Measurements from ENCODE around the gene PCAT6.

PCAT6 gene

DNA sequence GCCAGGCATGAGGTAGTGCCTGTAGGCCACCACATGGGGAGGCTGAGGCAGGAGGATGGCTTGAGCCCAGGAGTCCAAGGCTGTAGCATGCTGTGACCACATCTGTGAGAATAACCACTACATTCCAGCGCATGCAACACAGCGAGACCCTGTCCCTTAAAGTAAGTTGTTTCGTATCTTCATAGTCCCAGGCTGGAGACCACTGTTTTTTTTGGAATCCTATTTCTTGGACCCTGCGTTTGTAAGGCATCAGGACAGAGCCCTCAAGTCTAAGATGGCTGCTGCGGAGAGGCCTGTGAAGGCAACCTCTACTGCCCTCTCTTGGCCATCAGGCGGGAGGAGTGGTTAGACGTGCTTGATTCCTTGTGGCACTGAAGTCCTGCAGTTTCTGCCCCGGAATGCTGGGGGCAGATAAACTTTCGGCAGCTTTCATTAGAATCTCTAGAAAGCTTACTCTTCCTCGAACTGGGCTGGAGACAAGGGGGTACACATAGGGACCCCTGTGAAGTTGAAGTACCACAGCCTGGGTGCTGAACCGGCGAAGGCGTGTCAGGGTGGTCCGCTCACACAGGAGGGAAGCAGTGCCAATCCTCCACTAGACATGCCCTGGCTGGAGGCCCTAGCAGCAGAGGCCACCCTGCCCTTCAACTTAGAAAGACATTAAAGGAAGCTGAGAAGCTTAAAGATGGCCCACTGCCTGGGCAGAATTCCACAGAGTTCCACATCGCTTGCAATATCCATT lies 41.6 kb downstream of the PCAT6 start:
- DNase-seq, result peak in 1 of 2 donors; percentile 66

DNA sequence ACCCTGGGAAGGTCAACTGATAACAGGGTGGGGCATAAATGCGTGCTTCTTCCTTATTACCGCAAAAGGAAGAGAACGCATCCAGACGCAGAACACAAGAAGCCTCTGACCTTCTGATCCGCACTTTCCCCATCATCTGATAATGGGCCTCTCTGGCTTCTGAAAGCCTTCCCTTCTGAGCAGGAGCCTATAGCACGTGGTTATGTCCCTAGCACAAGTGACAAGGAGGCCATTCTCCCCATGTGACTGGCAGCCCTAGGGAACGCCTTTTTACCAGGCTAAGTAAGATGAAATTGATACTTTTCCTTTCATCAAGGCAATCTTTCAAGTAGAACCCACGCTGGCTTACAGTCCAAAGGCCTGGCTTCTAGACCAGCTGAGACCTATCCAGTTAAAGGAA lies 44.0 kb downstream of the PCAT6 start:
- no peak for DNase-seq

GRCh38 chr1:202856014-202856413 lies 45.3 kb downstream of the PCAT6 start:
- DNase-seq, result no peak

- no peak for DNase-seq
Observed at GRCh38 chr1:202857136-202857610, 46.4 kb downstream of the PCAT6 start.

- DNase-seq, result peak in 1 of 2 donors; percentile 59
Observed at GRCh38 chr1:202858331-202858730, 47.6 kb downstream of the PCAT6 start.

- DNase-seq, result no peak
Observed at GRCh38 chr1:202858789-202859414, 48.1 kb downstream of the PCAT6 start.

DNA sequence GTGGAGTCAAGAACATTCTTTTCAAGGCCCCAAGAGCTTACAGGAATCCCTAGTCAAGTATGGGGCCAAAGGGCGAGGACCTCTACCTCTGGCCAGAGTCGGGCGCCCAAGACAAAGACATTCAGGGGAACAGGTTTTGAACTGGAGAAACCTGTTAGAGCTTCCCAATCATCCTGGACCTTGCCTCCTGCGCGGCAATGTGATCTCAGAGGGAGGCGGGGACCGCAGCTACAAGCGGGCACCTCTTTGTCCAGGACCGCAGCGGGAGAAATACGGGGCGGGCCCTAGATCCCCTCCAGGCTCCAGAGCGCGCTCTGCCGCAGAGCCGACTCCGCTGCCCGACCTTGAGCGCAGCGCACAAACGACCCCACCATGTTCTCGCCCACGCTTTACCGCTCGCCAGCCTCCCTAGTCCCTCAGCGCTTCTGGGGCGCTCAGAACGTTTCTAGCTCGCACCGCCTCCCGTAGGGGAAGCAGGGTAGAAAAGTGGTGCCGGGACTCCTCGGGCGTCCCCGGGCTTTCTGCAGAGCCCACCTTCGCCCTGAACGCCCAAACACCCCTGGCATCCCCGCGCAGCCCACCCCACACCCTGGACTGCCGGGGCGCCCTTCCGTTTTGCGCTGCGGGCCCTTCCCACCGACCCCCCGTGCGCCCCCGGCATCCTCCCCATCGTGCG lies 50.1 kb downstream of the PCAT6 start:
- peak in 1 of 2 donors; percentile 8 for DNase-seq
